Coronary artery (tissue), 2 donors: ENCODE measurements around the gene CAMK1.
A peak's percentile ranks its signal among the peaks of the same experiment; 100 is the strongest.

Source experiments
- DNase-seq: peaks from one replicate; pipeline ENCODE4 v3.0.0-alpha.2; 2017; ENCODE audit warnings: low spot score
- H3K27ac ChIP-seq, 2 donors: fragments of 200-600 bp; sonication (generic); one replicate each; pipeline ENCODE4 v1.5.1; 2016 to 2019
- H3K4me3 ChIP-seq: fragments of 200-600 bp; sonication (generic); 2 replicates; pipeline ENCODE4 v1.5.1; 2016; ENCODE audit warnings: mild to moderate bottlenecking, moderate library complexity
- CTCF ChIP-seq: fragments of 200-600 bp; sonication (generic); IDR thresholded peaks from one replicate; pipeline ENCODE4 v1.5.1; 2019; ENCODE audit warnings: antibody characterized with exemption

The CAMK1 gene

DNA sequence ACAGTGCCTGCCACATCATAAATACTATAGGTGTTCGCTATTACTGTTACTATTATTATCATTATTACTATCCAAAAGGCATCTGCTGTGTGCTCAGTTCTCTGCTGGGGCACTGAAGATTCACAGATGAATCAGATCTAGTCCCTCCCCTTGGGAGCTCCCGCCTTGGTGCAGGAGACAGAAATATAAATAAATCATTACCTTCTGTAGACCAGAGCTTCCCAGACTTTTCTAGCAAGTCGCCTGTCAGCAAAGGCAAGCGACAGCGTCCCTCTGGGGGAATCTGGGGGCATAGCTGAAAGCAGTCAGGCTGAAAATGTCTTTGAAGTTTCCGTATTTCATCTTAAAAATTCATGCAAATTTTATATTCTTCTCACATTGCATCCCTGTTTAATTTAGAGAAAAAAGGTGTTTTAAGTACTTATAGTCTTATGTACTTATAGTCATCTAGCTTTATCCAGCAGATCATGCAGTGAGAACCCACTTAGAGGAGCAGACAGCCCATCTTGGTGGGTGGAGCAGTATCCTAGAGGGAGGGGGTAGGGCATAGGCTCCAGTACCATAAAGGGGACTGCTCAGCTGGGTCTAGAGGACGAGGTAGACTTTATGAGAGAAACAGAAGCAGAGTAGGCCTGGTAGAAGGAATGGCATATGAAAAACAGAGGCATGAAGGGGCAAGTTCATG, 48.6 kb downstream of the CAMK1 start:
- Histone ChIP-seq H3K4me3 (no peak overlapping the region), H3K27ac (no peak overlapping the region)
- TF ChIP-seq CTCF, result no peak
- DNase-seq, result no peak

- no peak for TF ChIP-seq CTCF
- DNase-seq, result no peak
- Histone ChIP-seq H3K4me3 (no peak overlapping the region), H3K27ac (no peak overlapping the region)
Measured at GRCh38 chr3:9718118-9718517, 51.6 kb downstream of the CAMK1 start.

DNA sequence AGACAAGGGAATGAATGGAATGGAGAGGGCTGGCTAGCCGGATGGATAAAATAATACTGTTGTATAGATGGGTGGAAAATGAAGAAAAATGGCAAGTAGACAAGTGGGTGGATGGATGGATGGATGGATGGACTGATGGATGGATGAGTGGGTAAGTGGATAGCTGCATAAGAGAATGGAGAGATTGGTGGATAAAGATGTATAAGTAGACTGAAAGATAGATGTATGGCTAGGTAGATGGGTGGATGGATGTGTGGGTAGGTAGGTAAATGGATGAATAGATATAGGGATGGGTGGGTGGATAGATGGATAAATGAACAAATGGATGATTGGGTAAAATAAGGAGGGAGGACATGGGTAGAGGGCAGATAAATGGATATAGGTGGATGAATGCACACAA, 52.2 kb downstream of the CAMK1 start:
- TF ChIP-seq CTCF, result no peak
- DNase-seq, result no peak
- Histone ChIP-seq H3K27ac (no peak overlapping the region), H3K4me3 (no peak overlapping the region)

- TF ChIP-seq CTCF, result no peak
- Histone ChIP-seq H3K27ac (no peak overlapping the region), H3K4me3 (no peak overlapping the region)
- no peak for DNase-seq
Measured at GRCh38 chr3:9716801-9717555, 52.8 kb downstream of the CAMK1 start.

DNA sequence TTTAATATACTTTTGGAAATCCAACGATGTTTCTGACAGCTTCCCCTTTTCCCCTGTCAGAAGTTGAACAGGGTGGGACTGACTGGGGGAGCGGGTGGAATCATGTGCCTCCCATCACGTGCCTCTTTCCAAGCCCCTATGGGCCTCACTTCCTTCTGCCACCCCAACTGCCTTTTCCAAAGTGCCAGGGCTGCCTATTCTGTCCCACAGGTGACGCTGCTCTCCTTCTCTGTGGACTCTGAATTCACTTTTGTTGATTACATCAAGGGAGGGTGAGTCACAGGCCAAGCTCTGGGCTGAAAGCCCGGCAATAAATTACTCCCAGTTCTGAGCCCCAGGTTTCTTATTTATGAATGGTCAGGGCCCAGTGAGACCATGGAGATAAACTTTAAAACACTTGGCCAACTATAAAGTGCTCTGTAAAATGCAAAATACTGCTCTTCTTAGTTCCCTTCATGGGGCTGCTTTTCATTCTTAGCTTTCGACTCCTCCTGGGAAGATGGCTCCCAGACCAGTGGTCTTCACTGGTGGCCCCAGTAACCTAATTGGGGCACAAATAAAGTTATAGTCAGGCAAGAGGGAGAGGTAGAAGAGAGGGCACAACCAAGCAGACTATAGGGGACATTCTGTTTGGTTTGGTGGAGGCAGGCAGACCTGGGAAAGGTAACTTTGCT, 53.8 kb downstream of the CAMK1 start:
- TF ChIP-seq CTCF, result peak; percentile 20
- DNase-seq, result no peak
- no peak overlapping the region for H3K27ac ChIP-seq
- H3K4me3 ChIP-seq, result no peak overlapping the region

DNA sequence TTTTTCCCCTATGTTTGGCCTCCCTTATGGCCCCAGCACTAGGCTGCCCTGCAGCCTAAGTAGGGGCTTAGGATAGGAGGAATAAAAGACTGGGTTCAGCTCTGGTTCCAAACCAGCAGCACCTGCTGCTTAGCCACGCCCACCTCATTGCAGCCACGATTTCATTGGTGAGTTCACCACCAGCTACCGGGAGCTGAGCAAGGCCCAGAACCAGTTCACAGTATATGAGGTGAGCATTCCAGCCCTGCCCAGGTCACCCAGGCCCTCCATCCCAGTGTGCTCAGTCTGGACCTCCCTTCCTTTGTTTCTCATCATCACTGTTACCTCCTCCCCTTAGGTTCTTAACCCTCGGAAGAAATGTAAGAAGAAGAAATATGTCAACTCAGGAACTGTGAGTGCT, 54.6 kb downstream of the CAMK1 start:
- no peak for DNase-seq
- peak overlapping the region in 1 of 2 donors; percentile 47 for H3K27ac ChIP-seq
- TF ChIP-seq CTCF, result no peak
- H3K4me3 ChIP-seq, result no peak overlapping the region
